ENCODE results near the gene ADRA2A.

Gene ADRA2A

GRCh38 chr10:111125102-111125501, 48.3 kb downstream of the ADRA2A start:
- Histone ChIP-seq H3K4me1 (ENCODE audit: insufficient read depth, low read length) (peaks cover 6% of the 10 kb centered on the region; the same call in 1 of the 2 replicates), H3K4me3 (ENCODE audit: low read length) (no peak overlapping the region), H3K36me3 (ENCODE audit: insufficient read depth, low read length) (no peaks in the 10 kb centered on the region), H3K9ac (ENCODE audit: low read depth, low read length) (no peak overlapping the region), H3K9me3 (ENCODE audit: insufficient read depth, low read depth, low read length) (no peaks in the 10 kb centered on the region), H3K27me3 (ENCODE audit: insufficient read depth, low read length) (no peaks in the 10 kb centered on the region), H3K27ac (ENCODE audit: low read depth, low read length) (no peak overlapping the region)
- 92% methylated on average over 2 of the region's 2 CpGs for WGBS

- WGBS, result 94% methylated on average over 2 of the region's 2 CpGs
- Histone ChIP-seq H3K9me3 (ENCODE audit: insufficient read depth, low read depth, low read length) (no peaks in the 10 kb centered on the region), H3K9ac (ENCODE audit: low read depth, low read length) (no peak overlapping the region), H3K36me3 (ENCODE audit: insufficient read depth, low read length) (no peaks in the 10 kb centered on the region), H3K4me3 (ENCODE audit: low read length) (no peak overlapping the region), H3K4me1 (ENCODE audit: insufficient read depth, low read length) (peaks cover 15% of the 10 kb centered on the region), H3K27me3 (ENCODE audit: insufficient read depth, low read length) (no peaks in the 10 kb centered on the region), H3K27ac (ENCODE audit: low read depth, low read length) (no peak overlapping the region)
Measured at GRCh38 chr10:111126077-111126476, 49.2 kb downstream of the ADRA2A start.

- WGBS, result 87% methylated on average over 5 of the region's 5 CpGs
- H3K4me3 ChIP-seq (ENCODE audit: low read length), result no peak overlapping the region
Measured at GRCh38 chr10:111127081-111127848, 50.4 kb downstream of the ADRA2A start.

GRCh38 chr10:111128331-111129180, 51.7 kb downstream of the ADRA2A start:
- 74% methylated on average over 15 of the region's 15 CpGs for WGBS

More at GRCh38 chr10:111127081-111127848, 50.4 kb downstream of the ADRA2A start:
- no peak overlapping the region for H3K27ac ChIP-seq (ENCODE audit: low read depth, low read length)
- H3K36me3 ChIP-seq (ENCODE audit: insufficient read depth, low read length), result no peaks in the 10 kb centered on the region
- H3K9ac ChIP-seq (ENCODE audit: low read depth, low read length), result no peak overlapping the region
- H3K27me3 ChIP-seq (ENCODE audit: insufficient read depth, low read length), result no peaks in the 10 kb centered on the region
- no peaks in the 10 kb centered on the region for H3K9me3 ChIP-seq (ENCODE audit: insufficient read depth, low read depth, low read length)
- peaks cover 18% of the 10 kb centered on the region for H3K4me1 ChIP-seq (ENCODE audit: insufficient read depth, low read length)

GRCh38 chr10:111129363-111129762, 52.5 kb downstream of the ADRA2A start:
- WGBS, result 86% methylated on average over 6 of the region's 6 CpGs
- no peak overlapping the region for H3K27ac ChIP-seq (ENCODE audit: low read depth, low read length)
- H3K27me3 ChIP-seq (ENCODE audit: insufficient read depth, low read length), result no peaks in the 10 kb centered on the region
- H3K4me3 ChIP-seq (ENCODE audit: low read length), result no peak overlapping the region
- H3K9me3 ChIP-seq (ENCODE audit: insufficient read depth, low read depth, low read length), result no peaks in the 10 kb centered on the region
- peaks cover 18% of the 10 kb centered on the region for H3K4me1 ChIP-seq (ENCODE audit: insufficient read depth, low read length)
- no peaks in the 10 kb centered on the region for H3K36me3 ChIP-seq (ENCODE audit: insufficient read depth, low read length)
- H3K9ac ChIP-seq (ENCODE audit: low read depth, low read length), result no peak overlapping the region

More at GRCh38 chr10:111128331-111129180, 51.7 kb downstream of the ADRA2A start:
- Histone ChIP-seq H3K27ac (ENCODE audit: low read depth, low read length) (no peak overlapping the region), H3K9me3 (ENCODE audit: insufficient read depth, low read depth, low read length) (no peaks in the 10 kb centered on the region), H3K27me3 (ENCODE audit: insufficient read depth, low read length) (no peaks in the 10 kb centered on the region), H3K4me1 (ENCODE audit: insufficient read depth, low read length) (peaks cover 18% of the 10 kb centered on the region), H3K4me3 (ENCODE audit: low read length) (no peak overlapping the region), H3K9ac (ENCODE audit: low read depth, low read length) (no peak overlapping the region), H3K36me3 (ENCODE audit: insufficient read depth, low read length) (no peaks in the 10 kb centered on the region)

GRCh38 chr10:111130471-111130870, 53.6 kb downstream of the ADRA2A start:
- Histone ChIP-seq H3K36me3 (ENCODE audit: insufficient read depth, low read length) (no peaks in the 10 kb centered on the region), H3K27me3 (ENCODE audit: insufficient read depth, low read length) (no peaks in the 10 kb centered on the region), H3K4me3 (ENCODE audit: low read length) (no peak overlapping the region), H3K27ac (ENCODE audit: low read depth, low read length) (no peak overlapping the region), H3K9ac (ENCODE audit: low read depth, low read length) (no peak overlapping the region), H3K9me3 (ENCODE audit: insufficient read depth, low read depth, low read length) (no peaks in the 10 kb centered on the region), H3K4me1 (ENCODE audit: insufficient read depth, low read length) (peaks cover 18% of the 10 kb centered on the region)
- WGBS, result 79% methylated on average over 5 of the region's 5 CpGs
